HG03342 (cell line): ENCODE data around the gene LRRC15.

Source experiments
- ATAC-seq: cut with Tn5 transposase; IDR thresholded peaks from one replicate; pipeline ENCODE4 v1.9.1; 2021; ENCODE audit warnings: mild to moderate bottlenecking, moderate library complexity; ENCODE audit not compliant: unreplicated experiment

Gene LRRC15

DNA sequence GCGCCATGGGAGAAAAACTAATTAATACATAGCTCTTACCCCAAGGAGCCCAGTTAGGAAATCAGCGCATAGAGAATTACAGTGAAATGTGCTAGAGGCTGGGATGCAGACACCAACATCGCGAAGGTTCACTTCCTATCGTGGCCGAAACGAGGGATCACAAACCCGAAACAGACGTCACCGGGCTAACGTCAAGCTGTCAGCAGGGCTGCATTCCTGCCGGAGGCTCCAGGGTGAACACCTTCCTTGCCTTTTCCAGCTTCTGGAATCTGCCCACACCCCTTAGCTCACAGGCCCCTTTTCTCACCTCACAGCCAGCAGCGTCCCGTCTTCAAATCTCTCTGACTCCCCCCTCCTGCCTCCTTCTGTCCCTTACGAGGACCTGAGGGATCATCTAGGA lies 16.5 kb upstream of the LRRC15 start:
- no peak for ATAC-seq

GRCh38 chr3:194384569-194385001 lies 15.0 kb upstream of the LRRC15 start:
- no peak for ATAC-seq

GRCh38 chr3:194384156-194384555 lies 14.6 kb upstream of the LRRC15 start:
- ATAC-seq = no peak

GRCh38 chr3:194383276-194383940 lies 13.9 kb upstream of the LRRC15 start:
- no peak for ATAC-seq

DNA sequence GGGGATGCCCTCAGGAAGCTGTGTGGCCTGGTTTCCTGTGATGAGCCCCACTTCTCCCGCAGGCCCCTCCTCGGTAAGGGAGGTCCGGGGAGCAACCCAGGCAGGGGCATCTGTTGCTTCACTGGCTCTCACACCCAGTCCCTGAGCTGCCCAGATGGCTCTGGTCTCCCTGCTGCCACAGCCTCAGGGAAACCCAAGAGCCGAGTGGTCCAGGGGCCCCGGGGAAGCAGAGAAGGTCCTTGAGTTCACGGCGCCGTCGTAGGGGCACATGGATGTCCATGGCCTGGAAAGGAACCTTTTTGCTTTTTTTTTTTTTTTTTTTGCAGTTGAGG lies 13.3 kb upstream of the LRRC15 start:
- ATAC-seq = no peak

- no peak for ATAC-seq
Measured at GRCh38 chr3:194382196-194382891, 12.8 kb upstream of the LRRC15 start.

DNA sequence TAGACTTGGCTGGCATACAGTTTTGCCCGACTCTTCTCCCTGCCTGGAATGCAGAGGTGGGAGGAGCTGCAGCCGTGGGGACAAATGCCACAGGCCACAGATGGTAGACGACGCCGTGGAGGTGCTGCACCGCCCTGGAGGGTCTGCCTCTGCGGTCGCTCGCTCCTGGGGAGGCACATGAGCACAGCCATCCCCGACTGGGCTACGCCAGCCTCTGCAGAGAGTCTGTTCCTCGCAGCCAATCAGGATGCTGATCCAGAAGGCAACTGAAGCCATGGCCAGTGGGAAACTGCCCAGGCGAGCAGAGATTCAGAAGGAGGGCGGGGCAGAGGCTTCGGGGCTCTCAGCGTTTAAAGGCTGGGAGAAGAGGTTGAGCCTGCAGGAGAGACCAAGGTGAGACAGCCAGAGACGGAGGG lies 11.9 kb upstream of the LRRC15 start:
- no peak for ATAC-seq

GRCh38 chr3:194380326-194380725 lies 10.8 kb upstream of the LRRC15 start:
- no peak for ATAC-seq

DNA sequence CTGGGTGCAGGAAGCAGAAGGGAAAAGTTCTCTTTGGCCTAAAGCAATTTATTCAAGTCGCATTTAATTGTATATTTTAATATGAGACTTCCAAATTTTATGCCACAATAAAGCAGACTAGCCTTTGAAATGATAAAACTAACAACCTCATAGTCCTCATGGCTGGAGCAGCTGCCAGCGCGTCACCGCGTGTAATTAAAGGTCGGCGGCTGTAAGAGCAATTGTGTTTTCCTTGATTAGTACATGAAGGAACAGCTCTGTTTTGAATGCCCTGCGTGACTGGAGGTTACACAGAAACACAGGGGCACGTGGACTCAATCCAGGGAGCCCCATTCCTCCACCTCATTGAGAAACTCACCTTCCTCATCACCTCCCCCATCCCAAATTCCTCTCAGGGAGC lies 10.1 kb upstream of the LRRC15 start:
- ATAC-seq = no peak

GRCh38 chr3:194379231-194379630 lies 9.7 kb upstream of the LRRC15 start:
- ATAC-seq = no peak

DNA sequence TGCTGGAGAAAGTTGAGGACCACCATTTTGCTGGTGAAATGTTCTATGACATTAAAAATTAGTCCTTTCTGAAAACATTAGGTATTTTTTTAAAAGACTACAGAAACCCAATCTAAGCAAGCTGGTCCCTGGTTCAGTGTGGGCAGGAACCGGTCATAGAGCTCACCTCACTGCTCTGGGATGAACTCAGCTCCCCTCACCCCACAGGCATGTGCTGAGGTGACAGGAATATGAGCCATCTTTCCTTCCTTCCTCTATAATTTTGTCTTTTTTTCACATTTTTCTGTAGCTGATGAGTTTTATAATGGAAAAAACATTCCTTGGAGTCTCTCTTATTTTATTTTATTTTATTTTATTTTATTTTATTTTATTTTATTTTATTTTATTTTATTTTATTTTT lies 8.2 kb upstream of the LRRC15 start:
- no peak for ATAC-seq

DNA sequence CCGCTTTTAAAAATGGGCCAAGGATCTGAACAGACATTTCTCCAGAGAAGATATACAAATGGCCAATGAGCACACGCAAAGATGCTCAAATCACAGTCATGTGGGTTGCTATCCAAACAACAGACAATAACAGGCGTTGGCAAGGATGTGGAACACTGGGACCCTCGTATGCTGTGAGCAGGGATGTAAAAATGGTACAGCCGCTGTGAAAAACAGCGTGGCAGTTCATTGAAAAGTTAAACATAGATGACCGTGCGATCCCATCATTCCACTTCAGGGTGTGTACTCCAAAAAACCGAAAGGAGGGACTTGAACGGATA lies 6.7 kb upstream of the LRRC15 start:
- ATAC-seq = no peak

GRCh38 chr3:194375473-194376240 lies 6.1 kb upstream of the LRRC15 start:
- ATAC-seq = no peak

DNA sequence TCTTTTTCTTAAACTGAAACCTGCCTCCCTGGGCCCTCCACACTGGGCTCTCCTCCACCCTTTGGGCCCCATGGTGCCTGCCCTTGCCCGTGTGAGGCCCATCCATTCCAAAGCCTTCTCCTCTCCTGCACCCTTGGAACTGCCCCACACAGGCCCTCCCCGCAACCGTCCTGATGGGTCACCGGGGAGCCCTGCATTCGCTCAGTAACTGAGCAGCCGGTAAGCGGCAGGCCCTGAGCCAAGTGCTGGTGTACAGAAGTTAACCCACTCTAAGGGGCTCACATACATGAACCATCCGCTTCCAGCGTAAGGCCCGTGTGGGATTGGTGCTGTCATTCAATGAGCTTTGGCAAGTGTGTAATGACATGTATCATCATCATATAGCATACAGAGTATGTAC lies 5.4 kb upstream of the LRRC15 start:
- ATAC-seq = no peak

- ATAC-seq = no peak
Measured at GRCh38 chr3:194373899-194374298, 4.4 kb upstream of the LRRC15 start.

GRCh38 chr3:194373028-194373427 lies 3.5 kb upstream of the LRRC15 start:
- ATAC-seq = no peak

- no peak for ATAC-seq
Measured at GRCh38 chr3:194370753-194371152, 1.2 kb upstream of the LRRC15 start.

DNA sequence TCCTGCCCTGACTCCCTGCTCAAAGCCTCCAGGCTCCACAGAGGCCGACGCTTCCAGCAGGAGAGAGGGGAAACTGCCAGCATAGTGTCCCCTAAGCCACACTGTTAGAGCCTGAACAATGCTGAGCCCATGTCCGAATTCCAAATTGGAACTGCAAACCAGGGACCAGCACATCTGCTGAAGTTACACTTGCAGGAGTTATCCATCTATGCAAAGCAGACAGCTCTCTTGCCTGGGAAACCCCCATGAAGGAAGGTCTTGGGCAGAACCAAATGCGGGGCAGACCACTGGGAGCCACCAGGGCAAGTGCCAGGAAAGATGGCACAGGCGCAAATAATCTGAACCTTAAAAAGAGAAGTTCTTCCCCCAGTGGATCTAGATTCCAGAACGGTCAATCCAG lies 625 bp downstream of the LRRC15 start:
- no peak for ATAC-seq

- no peak for ATAC-seq
Measured at GRCh38 chr3:194367992-194368841, 1.3 kb downstream of the LRRC15 start.

GRCh38 chr3:194365978-194366490 lies 3.5 kb downstream of the LRRC15 start:
- no peak for ATAC-seq

DNA sequence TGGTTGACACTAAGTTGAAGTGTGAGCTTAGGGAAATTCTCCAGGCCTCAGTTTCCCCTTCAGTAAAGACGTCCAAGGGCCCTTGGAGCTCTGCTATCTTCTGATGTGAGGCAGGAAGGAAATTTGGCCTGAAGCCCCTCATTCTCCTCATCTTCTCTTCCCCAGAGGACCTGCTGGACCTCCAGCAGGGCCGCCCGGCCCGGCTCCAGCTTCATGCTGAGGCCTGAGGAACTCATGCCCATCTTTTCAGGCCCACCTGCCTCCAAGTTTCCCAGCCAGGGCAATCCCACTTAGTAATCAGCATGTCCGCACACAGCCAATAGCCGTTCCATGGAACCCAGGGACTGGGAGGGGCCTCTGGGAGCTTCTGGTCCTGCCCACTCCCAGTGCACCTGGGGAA lies 4.0 kb downstream of the LRRC15 start:
- ATAC-seq = no peak
